ENCODE data around the gene PDLIM3. TPM values are rescaled to one million over a fixed set of nuclear protein-coding genes. Genes with fewer than 3 reads are reported as not detected.

PDLIM3 gene
- total and polyA plus RNA-seq, 2 of the 4 experiments (the other 2 are of a cell fraction): 6.4 to 11.7 TPM

DNA sequence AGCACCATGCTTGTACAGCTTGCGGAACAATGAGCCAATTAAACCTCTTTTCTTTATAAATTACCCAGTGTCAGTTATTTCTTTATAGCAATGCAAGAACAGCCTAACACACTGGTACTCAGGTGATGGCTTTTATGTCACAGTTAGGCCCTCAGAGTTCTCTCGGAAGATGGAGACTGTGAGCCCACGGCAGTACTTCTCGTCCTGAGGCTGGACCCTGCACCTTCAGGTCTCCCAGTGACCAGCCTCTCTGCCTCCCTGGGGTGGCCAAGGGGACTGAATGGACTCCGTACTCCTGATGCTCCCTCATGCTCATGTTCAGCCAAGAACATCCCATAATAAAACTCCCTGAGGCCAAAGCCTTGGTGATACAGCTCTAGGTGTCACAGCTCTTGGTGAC lies 25.0 kb upstream of the PDLIM3 start:
- H2BK120ac ChIP-seq (ENCODE audit: low read depth, low read length): peak overlapping the region; percentile 64
- peak overlapping the region; percentile 64 for H2AK5ac ChIP-seq (ENCODE audit: low read depth, low read length)
- 95% methylated on average over 3 of the region's 5 CpGs; no CpG with 5 or more reads in 1 of the 2 experiments for WGBS, 2 experiments (ENCODE audit: extremely low coverage in 2 of 2, insufficient read length in 1 of 2)
- no peak overlapping the region for H3K56ac ChIP-seq (ENCODE audit: extremely low read depth, insufficient read depth, low read length)
- in situ Hi-C loops (cut with MboI; ENCODE audit: low sequenced_read_pairs) (no loop called here), intact Hi-C loops (cut with micrococcal nuclease) (no loop called here), dilution Hi-C loops (cut with HindIII; ENCODE audit: low sequenced_read_pairs, unreplicated experiment) (no loop called here)
- no peak overlapping the region for H2BK20ac ChIP-seq (ENCODE audit: low read depth, low read length)
- peak overlapping the region; percentile 52 for H3K14ac ChIP-seq (replicated peaks; ENCODE audit: low read depth, low read length)
- H3K9me3 ChIP-seq (ENCODE audit: control insufficient read depth, insufficient read depth, low read length): no peaks in the 10 kb centered on the region
- H3K9me1 ChIP-seq (ENCODE audit: insufficient read depth, low read length): peaks cover 5% of the 10 kb centered on the region; the same call in 1 of the 2 replicates
- no peaks in the 10 kb centered on the region for H4K20me1 ChIP-seq (ENCODE audit: insufficient read depth, low read length)
- BruUV-seq (replicated peaks): no TSS peak
- no peak overlapping the region for H3K4me2 ChIP-seq (ENCODE audit: low read depth, low read length)
- ChIA-PET POLR2A (ENCODE audit: unreplicated experiment) (no interaction called here), CTCF (no interaction called here)
- no peak overlapping the region for H3K9ac ChIP-seq (ENCODE audit: low read depth, low read length)
- H3K4me3 ChIP-seq (ENCODE audit: insufficient read depth, low read depth, low read length): no peak overlapping the region
- peak overlapping the region; percentile 25 for H2AFZ ChIP-seq (replicated peaks; ENCODE audit: low read length, poor library complexity)
- H3K4ac ChIP-seq (ENCODE audit: low read depth, low read length): peak overlapping the region; percentile 36; the same call in 1 of the 2 replicates
- ATAC-seq (ENCODE audit: low read depth) (no peak), DNase-seq (no peak)
- H4K5ac ChIP-seq (ENCODE audit: low read depth, low read length): 0 out of 2 replicates have a peak overlapping the region, but pooled peaks have one; percentile 37
- peak overlapping the region; percentile 1; the same call in 1 of the 2 replicates for H4K91ac ChIP-seq (ENCODE audit: insufficient read depth, low read depth, low read length)
- H3K27me3 ChIP-seq (ENCODE audit: control insufficient read depth, insufficient read depth, low read length): no peaks in the 10 kb centered on the region
- peaks cover 4% of the 10 kb centered on the region for H3K4me1 ChIP-seq (ENCODE audit: control insufficient read depth, insufficient read depth, low read length)
- H2BK15ac ChIP-seq (ENCODE audit: low read depth, low read length): peak overlapping the region; percentile 27; the same call in 1 of the 3 replicates
- no peak overlapping the region for H3K23ac ChIP-seq (ENCODE audit: low read depth, low read length)
- H2AK9ac ChIP-seq (replicated peaks; ENCODE audit: low read depth, low read length, poor library complexity): peak overlapping the region; percentile 73
- 0 out of 2 replicates have a peak overlapping the region, but pooled peaks have one; percentile 21 for H3K18ac ChIP-seq (ENCODE audit: low read depth, low read length)
- no peaks in the 10 kb centered on the region for H3K36me3 ChIP-seq (ENCODE audit: control insufficient read depth, insufficient read depth, low read length)
- TF ChIP-seq, protein P1, sequence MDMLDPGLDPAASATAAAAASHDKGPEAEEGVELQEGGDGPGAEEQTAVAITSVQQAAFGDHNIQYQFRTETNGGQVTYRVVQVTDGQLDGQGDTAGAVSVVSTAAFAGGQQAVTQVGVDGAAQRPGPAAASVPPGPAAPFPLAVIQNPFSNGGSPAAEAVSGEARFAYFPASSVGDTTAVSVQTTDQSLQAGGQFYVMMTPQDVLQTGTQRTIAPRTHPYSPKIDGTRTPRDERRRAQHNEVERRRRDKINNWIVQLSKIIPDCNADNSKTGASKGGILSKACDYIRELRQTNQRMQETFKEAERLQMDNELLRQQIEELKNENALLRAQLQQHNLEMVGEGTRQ (IDR thresholded peaks at IDR 0.05; ENCODE audit: low read depth, low read length): no peak
- TF ChIP-seq NFE2L2 (IDR thresholded peaks at IDR 0.05; ENCODE audit: low read depth, low read length) (no peak), CEBPB (IDR thresholded peaks at IDR 0.05; ENCODE audit: low read depth, low read length) (no peak), RCOR1 (IDR thresholded peaks at IDR 0.05; ENCODE audit: insufficient replicate concordance, low read length) (no peak), FOS (IDR thresholded peaks at IDR 0.05; ENCODE audit: low read depth, low read length) (no peak), MAFK (IDR thresholded peaks at IDR 0.05; ENCODE audit: low read depth, low read length) (no peak), MAZ (IDR thresholded peaks at IDR 0.05; ENCODE audit: borderline replicate concordance, low read depth, low read length) (no peak), RFX5 (IDR thresholded peaks at IDR 0.05; ENCODE audit: low read depth, low read length) (no peak), RAD21 (IDR thresholded peaks at IDR 0.05; ENCODE audit: low read length) (no peak), MXI1 (IDR thresholded peaks at IDR 0.05; ENCODE audit: borderline replicate concordance, low read depth, low read length) (no peak), BHLHE40 (IDR thresholded peaks at IDR 0.05; ENCODE audit: low read depth, low read length) (no peak), POLR2A (IDR thresholded peaks at IDR 0.05; ENCODE audit: low read depth, low read length) (no peak), CHD1 (IDR thresholded peaks at IDR 0.05; ENCODE audit: low read depth, low read length) (no peak), SMC3 (IDR thresholded peaks at IDR 0.05; ENCODE audit: low read depth, low read length) (no peak)
- TF ChIP-seq, protein P2, sequence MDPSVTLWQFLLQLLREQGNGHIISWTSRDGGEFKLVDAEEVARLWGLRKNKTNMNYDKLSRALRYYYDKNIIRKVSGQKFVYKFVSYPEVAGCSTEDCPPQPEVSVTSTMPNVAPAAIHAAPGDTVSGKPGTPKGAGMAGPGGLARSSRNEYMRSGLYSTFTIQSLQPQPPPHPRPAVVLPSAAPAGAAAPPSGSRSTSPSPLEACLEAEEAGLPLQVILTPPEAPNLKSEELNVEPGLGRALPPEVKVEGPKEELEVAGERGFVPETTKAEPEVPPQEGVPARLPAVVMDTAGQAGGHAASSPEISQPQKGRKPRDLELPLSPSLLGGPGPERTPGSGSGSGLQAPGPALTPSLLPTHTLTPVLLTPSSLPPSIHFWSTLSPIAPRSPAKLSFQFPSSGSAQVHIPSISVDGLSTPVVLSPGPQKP (IDR thresholded peaks at IDR 0.05; ENCODE audit: borderline replicate concordance, low read depth, low read length): no peak
- TF ChIP-seq, protein P3, sequence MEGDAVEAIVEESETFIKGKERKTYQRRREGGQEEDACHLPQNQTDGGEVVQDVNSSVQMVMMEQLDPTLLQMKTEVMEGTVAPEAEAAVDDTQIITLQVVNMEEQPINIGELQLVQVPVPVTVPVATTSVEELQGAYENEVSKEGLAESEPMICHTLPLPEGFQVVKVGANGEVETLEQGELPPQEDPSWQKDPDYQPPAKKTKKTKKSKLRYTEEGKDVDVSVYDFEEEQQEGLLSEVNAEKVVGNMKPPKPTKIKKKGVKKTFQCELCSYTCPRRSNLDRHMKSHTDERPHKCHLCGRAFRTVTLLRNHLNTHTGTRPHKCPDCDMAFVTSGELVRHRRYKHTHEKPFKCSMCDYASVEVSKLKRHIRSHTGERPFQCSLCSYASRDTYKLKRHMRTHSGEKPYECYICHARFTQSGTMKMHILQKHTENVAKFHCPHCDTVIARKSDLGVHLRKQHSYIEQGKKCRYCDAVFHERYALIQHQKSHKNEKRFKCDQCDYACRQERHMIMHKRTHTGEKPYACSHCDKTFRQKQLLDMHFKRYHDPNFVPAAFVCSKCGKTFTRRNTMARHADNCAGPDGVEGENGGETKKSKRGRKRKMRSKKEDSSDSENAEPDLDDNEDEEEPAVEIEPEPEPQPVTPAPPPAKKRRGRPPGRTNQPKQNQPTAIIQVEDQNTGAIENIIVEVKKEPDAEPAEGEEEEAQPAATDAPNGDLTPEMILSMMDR (conservative IDR thresholded peaks at IDR 0.05; ENCODE audit: low read depth, low read length): no peak
- peak overlapping the region in 1 of 2 experiments; percentile 20; a peak in 1 of 4 replicates for H4K8ac ChIP-seq (ENCODE audit: low read depth in 2 of 2, low read length in 2 of 2)
- no peaks in the 10 kb centered on the region for H3K79me1 ChIP-seq (ENCODE audit: low read depth in 1 of 2, low read length in 2 of 2)
- no peak overlapping the region for H2BK5ac ChIP-seq (ENCODE audit: low read depth, low read length, poor library complexity, severe bottlenecking)
- no peak overlapping the region for H3K27ac ChIP-seq (ENCODE audit: insufficient read depth, low read length)

Measured in IMR-90 (cell line).